ENCODE measurements around the gene SLC15A2. TPM values are rescaled to one million over a fixed set of nuclear protein-coding genes. Genes with fewer than 3 reads are reported as not detected.
A peak's percentile ranks its signal among the peaks of the same experiment; 100 is the strongest.

The SLC15A2 gene
- total RNA-seq, 1 donor from 2014 or later: 33.4 TPM

- Histone ChIP-seq H3K4me3 (ENCODE audit: low read length in 3 of 3) (no peak overlapping the region), H3K27ac (ENCODE audit: low read depth, low read length) (no peak overlapping the region), H3K27me3 (ENCODE audit: control insufficient read depth in 3 of 3, insufficient read depth in 3 of 3, low read length in 3 of 3) (no peaks in the 10 kb centered on the region), H3K36me3 (ENCODE audit: control insufficient read depth in 3 of 3, insufficient read depth in 3 of 3, low read length in 3 of 3) (no peaks in the 10 kb centered on the region), H3K4me1 (ENCODE audit: control insufficient read depth in 3 of 3, insufficient read depth in 3 of 3, low read length in 3 of 3) (no peaks in the 10 kb centered on the region), H3K9ac (ENCODE audit: low read depth in 1 of 3, low read length in 3 of 3) (no peak overlapping the region), H3K9me3 (ENCODE audit: control insufficient read depth in 3 of 3, low read length in 3 of 3) (no peaks in the 10 kb centered on the region)
These were observed 62.2 kb downstream of the SLC15A2 start for GRCh38 chr3:121956363-121956762.

- no peaks in the 10 kb centered on the region for H3K4me1 ChIP-seq (ENCODE audit: control insufficient read depth in 3 of 3, insufficient read depth in 3 of 3, low read length in 3 of 3)
- H3K27ac ChIP-seq (ENCODE audit: low read depth, low read length): peak overlapping the region; percentile 48
- H3K36me3 ChIP-seq (ENCODE audit: control insufficient read depth in 3 of 3, insufficient read depth in 3 of 3, low read length in 3 of 3): no peaks in the 10 kb centered on the region
- no peaks in the 10 kb centered on the region for H3K27me3 ChIP-seq (ENCODE audit: control insufficient read depth in 3 of 3, insufficient read depth in 3 of 3, low read length in 3 of 3)
- H3K4me3 ChIP-seq (ENCODE audit: low read length in 3 of 3): no peak overlapping the region
- H3K9me3 ChIP-seq (ENCODE audit: control insufficient read depth in 3 of 3, low read length in 3 of 3): no peaks in the 10 kb centered on the region
- H3K9ac ChIP-seq (ENCODE audit: low read depth in 1 of 3, low read length in 3 of 3): no peak overlapping the region
These were observed 63.6 kb downstream of the SLC15A2 start for GRCh38 chr3:121957674-121958415.

- no peaks in the 10 kb centered on the region for H3K36me3 ChIP-seq (ENCODE audit: control insufficient read depth in 3 of 3, insufficient read depth in 3 of 3, low read length in 3 of 3)
- no peaks in the 10 kb centered on the region for H3K4me1 ChIP-seq (ENCODE audit: control insufficient read depth in 3 of 3, insufficient read depth in 3 of 3, low read length in 3 of 3)
- no peaks in the 10 kb centered on the region for H3K9me3 ChIP-seq (ENCODE audit: control insufficient read depth in 3 of 3, low read length in 3 of 3)
- H3K4me3 ChIP-seq (ENCODE audit: low read length in 3 of 3): no peak overlapping the region
- no peak overlapping the region for H3K9ac ChIP-seq (ENCODE audit: low read depth in 1 of 3, low read length in 3 of 3)
- no peaks in the 10 kb centered on the region for H3K27me3 ChIP-seq (ENCODE audit: control insufficient read depth in 3 of 3, insufficient read depth in 3 of 3, low read length in 3 of 3)
- no peak overlapping the region for H3K27ac ChIP-seq (ENCODE audit: low read depth, low read length)
These were observed 64.6 kb downstream of the SLC15A2 start for GRCh38 chr3:121958801-121959200.

GRCh38 chr3:121961283-121961682, 67.1 kb downstream of the SLC15A2 start:
- Histone ChIP-seq H3K4me1 (ENCODE audit: control insufficient read depth in 3 of 3, insufficient read depth in 3 of 3, low read length in 3 of 3) (no peaks in the 10 kb centered on the region), H3K9ac (ENCODE audit: low read depth in 1 of 3, low read length in 3 of 3) (no peak overlapping the region), H3K36me3 (ENCODE audit: control insufficient read depth in 3 of 3, insufficient read depth in 3 of 3, low read length in 3 of 3) (no peaks in the 10 kb centered on the region), H3K27me3 (ENCODE audit: control insufficient read depth in 3 of 3, insufficient read depth in 3 of 3, low read length in 3 of 3) (no peaks in the 10 kb centered on the region), H3K9me3 (ENCODE audit: control insufficient read depth in 3 of 3, low read length in 3 of 3) (no peaks in the 10 kb centered on the region), H3K27ac (ENCODE audit: low read depth, low read length) (no peak overlapping the region), H3K4me3 (ENCODE audit: low read length in 3 of 3) (no peak overlapping the region)

- no peak overlapping the region for H3K9ac ChIP-seq (ENCODE audit: low read depth in 1 of 3, low read length in 3 of 3)
- no peaks in the 10 kb centered on the region for H3K9me3 ChIP-seq (ENCODE audit: control insufficient read depth in 3 of 3, low read length in 3 of 3)
- H3K36me3 ChIP-seq (ENCODE audit: control insufficient read depth in 3 of 3, insufficient read depth in 3 of 3, low read length in 3 of 3): no peaks in the 10 kb centered on the region
- no peaks in the 10 kb centered on the region for H3K27me3 ChIP-seq (ENCODE audit: control insufficient read depth in 3 of 3, insufficient read depth in 3 of 3, low read length in 3 of 3)
- H3K4me1 ChIP-seq (ENCODE audit: control insufficient read depth in 3 of 3, insufficient read depth in 3 of 3, low read length in 3 of 3): no peaks in the 10 kb centered on the region
- no peak overlapping the region for H3K4me3 ChIP-seq (ENCODE audit: low read length in 3 of 3)
- H3K27ac ChIP-seq (ENCODE audit: low read depth, low read length): no peak overlapping the region
These were observed 68.2 kb downstream of the SLC15A2 start for GRCh38 chr3:121962443-121962842.

- Histone ChIP-seq H3K9ac (ENCODE audit: low read depth in 1 of 3, low read length in 3 of 3) (no peak overlapping the region), H3K4me3 (ENCODE audit: low read length in 3 of 3) (no peak overlapping the region), H3K36me3 (ENCODE audit: control insufficient read depth in 3 of 3, insufficient read depth in 3 of 3, low read length in 3 of 3) (no peaks in the 10 kb centered on the region)
These were observed 69.4 kb downstream of the SLC15A2 start for GRCh38 chr3:121963608-121964007.

GRCh38 chr3:121969631-121970030, 75.4 kb downstream of the SLC15A2 start:
- Histone ChIP-seq H3K4me3 (ENCODE audit: low read length in 3 of 3) (no peak overlapping the region), H3K27me3 (ENCODE audit: control insufficient read depth in 3 of 3, insufficient read depth in 3 of 3, low read length in 3 of 3) (no peaks in the 10 kb centered on the region), H3K9ac (ENCODE audit: low read depth in 1 of 3, low read length in 3 of 3) (no peak overlapping the region), H3K27ac (ENCODE audit: low read depth, low read length) (no peak overlapping the region), H3K4me1 (ENCODE audit: control insufficient read depth in 3 of 3, insufficient read depth in 3 of 3, low read length in 3 of 3) (no peaks in the 10 kb centered on the region), H3K9me3 (ENCODE audit: control insufficient read depth in 3 of 3, low read length in 3 of 3) (no peaks in the 10 kb centered on the region), H3K36me3 (ENCODE audit: control insufficient read depth in 3 of 3, insufficient read depth in 3 of 3, low read length in 3 of 3) (no peaks in the 10 kb centered on the region)

More at GRCh38 chr3:121963608-121964007, 69.4 kb downstream of the SLC15A2 start:
- Histone ChIP-seq H3K4me1 (ENCODE audit: control insufficient read depth in 3 of 3, insufficient read depth in 3 of 3, low read length in 3 of 3) (no peaks in the 10 kb centered on the region), H3K27me3 (ENCODE audit: control insufficient read depth in 3 of 3, insufficient read depth in 3 of 3, low read length in 3 of 3) (no peaks in the 10 kb centered on the region), H3K27ac (ENCODE audit: low read depth, low read length) (no peak overlapping the region), H3K9me3 (ENCODE audit: control insufficient read depth in 3 of 3, low read length in 3 of 3) (no peaks in the 10 kb centered on the region)

GRCh38 chr3:121970047-121970446, 75.8 kb downstream of the SLC15A2 start:
- H3K4me1 ChIP-seq (ENCODE audit: control insufficient read depth in 3 of 3, insufficient read depth in 3 of 3, low read length in 3 of 3): no peaks in the 10 kb centered on the region
- no peak overlapping the region for H3K27ac ChIP-seq (ENCODE audit: low read depth, low read length)
- no peaks in the 10 kb centered on the region for H3K36me3 ChIP-seq (ENCODE audit: control insufficient read depth in 3 of 3, insufficient read depth in 3 of 3, low read length in 3 of 3)
- no peak overlapping the region for H3K9ac ChIP-seq (ENCODE audit: low read depth in 1 of 3, low read length in 3 of 3)
- no peaks in the 10 kb centered on the region for H3K27me3 ChIP-seq (ENCODE audit: control insufficient read depth in 3 of 3, insufficient read depth in 3 of 3, low read length in 3 of 3)
- H3K9me3 ChIP-seq (ENCODE audit: control insufficient read depth in 3 of 3, low read length in 3 of 3): no peaks in the 10 kb centered on the region
- no peak overlapping the region for H3K4me3 ChIP-seq (ENCODE audit: low read length in 3 of 3)

- no peak overlapping the region for H3K27ac ChIP-seq (ENCODE audit: low read depth, low read length)
- H3K27me3 ChIP-seq (ENCODE audit: control insufficient read depth in 3 of 3, insufficient read depth in 3 of 3, low read length in 3 of 3): no peaks in the 10 kb centered on the region
- H3K4me1 ChIP-seq (ENCODE audit: control insufficient read depth in 3 of 3, insufficient read depth in 3 of 3, low read length in 3 of 3): no peaks in the 10 kb centered on the region
- H3K36me3 ChIP-seq (ENCODE audit: control insufficient read depth in 3 of 3, insufficient read depth in 3 of 3, low read length in 3 of 3): no peaks in the 10 kb centered on the region
- H3K9me3 ChIP-seq (ENCODE audit: control insufficient read depth in 3 of 3, low read length in 3 of 3): no peaks in the 10 kb centered on the region
- H3K9ac ChIP-seq (ENCODE audit: low read depth in 1 of 3, low read length in 3 of 3): no peak overlapping the region
- no peak overlapping the region for H3K4me3 ChIP-seq (ENCODE audit: low read length in 3 of 3)
These were observed 80.5 kb downstream of the SLC15A2 start for GRCh38 chr3:121974601-121975111.

- Histone ChIP-seq H3K4me1 (ENCODE audit: control insufficient read depth in 3 of 3, insufficient read depth in 3 of 3, low read length in 3 of 3) (no peaks in the 10 kb centered on the region), H3K27ac (ENCODE audit: low read depth, low read length) (no peak overlapping the region), H3K9me3 (ENCODE audit: control insufficient read depth in 3 of 3, low read length in 3 of 3) (no peaks in the 10 kb centered on the region), H3K27me3 (ENCODE audit: control insufficient read depth in 3 of 3, insufficient read depth in 3 of 3, low read length in 3 of 3) (no peaks in the 10 kb centered on the region), H3K9ac (ENCODE audit: low read depth in 1 of 3, low read length in 3 of 3) (no peak overlapping the region), H3K36me3 (ENCODE audit: control insufficient read depth in 3 of 3, insufficient read depth in 3 of 3, low read length in 3 of 3) (no peaks in the 10 kb centered on the region), H3K4me3 (ENCODE audit: low read length in 3 of 3) (no peak overlapping the region)
These were observed 81.6 kb downstream of the SLC15A2 start for GRCh38 chr3:121975702-121976302.
